Measurements from ENCODE around the gene SEC16B. TPM values are rescaled to one million over a fixed set of nuclear protein-coding genes. Genes with fewer than 3 reads are reported as not detected.

SEC16B gene
- total and polyA plus RNA-seq, 10 donors: 2.9 to 15.4 (median 7.8) TPM

- Histone ChIP-seq H3K4me3 (no peak overlapping the region), H3K4me1 (no peaks in the 10 kb centered on the region), H3K9me3 (no peaks in the 10 kb centered on the region), H3K27me3 (replicated peaks in 1 of 7) (no peaks in the 10 kb centered on the region), H3K36me3 (no peaks in the 10 kb centered on the region), H3K27ac (no peak overlapping the region)
- no peak for DNase-seq
- TF ChIP-seq POLR2AphosphoS5 (IDR thresholded peaks at IDR 0.05): no peak
- TF ChIP-seq CTCF (IDR thresholded peaks at IDR 0.05 in 8 of 11, conservative IDR thresholded peaks at IDR 0.05 in 3 of 11): no peak
- no peak for TF ChIP-seq POLR2A (IDR thresholded peaks at IDR 0.05)
- intact Hi-C loops (cut with DNase I; ENCODE audit: low total_unique reads): no loop called here
- WGBS, 5 donors: 73 to 92% (median 90%) methylated on average over 1 of the region's 1 CpG
These were observed 64.2 kb downstream of the SEC16B start for GRCh38 chr1:177905686-177906085.

GRCh38 chr1:177902266-177902665, 67.6 kb downstream of the SEC16B start:
- Histone ChIP-seq H3K4me3 (no peak overlapping the region), H3K9me3 (no peaks in the 10 kb centered on the region), H3K27me3 (replicated peaks in 1 of 7) (no peaks in the 10 kb centered on the region), H3K27ac (no peak overlapping the region), H3K36me3 (no peaks in the 10 kb centered on the region), H3K4me1 (no peaks in the 10 kb centered on the region)
- TF ChIP-seq POLR2A (IDR thresholded peaks at IDR 0.05) (no peak), CTCF (IDR thresholded peaks at IDR 0.05 in 8 of 11, conservative IDR thresholded peaks at IDR 0.05 in 3 of 11) (no peak), POLR2AphosphoS5 (IDR thresholded peaks at IDR 0.05) (no peak)
- no peak for DNase-seq
- intact Hi-C loops (cut with DNase I; ENCODE audit: low total_unique reads): no loop called here
- WGBS, 5 donors: 85 to 94% (median 93%) methylated on average over 5 of the region's 5 CpGs

GRCh38 chr1:177897998-177898654, 71.7 kb downstream of the SEC16B start:
- no peaks in the 10 kb centered on the region for H3K36me3 ChIP-seq
- no peak overlapping the region for H3K4me3 ChIP-seq
- H3K27ac ChIP-seq: no peak overlapping the region
- H3K9me3 ChIP-seq: peaks cover 0 to 4% (median under 1%) of the 10 kb centered on the region in 8 donors
- no peak for TF ChIP-seq POLR2A (IDR thresholded peaks at IDR 0.05)
- TF ChIP-seq POLR2AphosphoS5 (IDR thresholded peaks at IDR 0.05): no peak
- no peak for TF ChIP-seq CTCF (IDR thresholded peaks at IDR 0.05 in 8 of 11, conservative IDR thresholded peaks at IDR 0.05 in 3 of 11)
- WGBS, 5 donors: 63 to 71% (median 65%) methylated on average over 11 of the region's 11 CpGs
- intact Hi-C loops (cut with DNase I; ENCODE audit: low total_unique reads): no loop called here
- no peak for DNase-seq
- H3K27me3 ChIP-seq (replicated peaks in 1 of 7): no peaks in the 10 kb centered on the region
- no peaks in the 10 kb centered on the region for H3K4me1 ChIP-seq

GRCh38 chr1:177897281-177897997, 72.4 kb downstream of the SEC16B start:
- TF ChIP-seq POLR2A (IDR thresholded peaks at IDR 0.05) (no peak), POLR2AphosphoS5 (IDR thresholded peaks at IDR 0.05) (no peak), CTCF (IDR thresholded peaks at IDR 0.05 in 8 of 11, conservative IDR thresholded peaks at IDR 0.05 in 3 of 11) (no peak)
- Histone ChIP-seq H3K36me3 (no peaks in the 10 kb centered on the region), H3K27me3 (replicated peaks in 1 of 7) (no peaks in the 10 kb centered on the region), H3K9me3 (peaks cover 0 to 10% (median 6%) of the 10 kb centered on the region in 8 donors), H3K27ac (no peak overlapping the region), H3K4me3 (no peak overlapping the region), H3K4me1 (no peaks in the 10 kb centered on the region)
- 72 to 85% (median 76%) methylated on average over 10 of the region's 10 CpGs for WGBS, 5 donors
- intact Hi-C loops (cut with DNase I; ENCODE audit: low total_unique reads): no loop called here
- DNase-seq: no peak
